ENCODE measurements around the gene DLG5.
"Not testable (repeated sequence)": the region's sequence is repeated elsewhere in the genome, so short reads cannot be mapped to it uniquely, and the experiment has no call there.

DLG5 gene

GRCh38 chr10:77789861-77790260 lies 136.7 kb downstream of the DLG5 start:
- DNase-seq, result no peak

DNA sequence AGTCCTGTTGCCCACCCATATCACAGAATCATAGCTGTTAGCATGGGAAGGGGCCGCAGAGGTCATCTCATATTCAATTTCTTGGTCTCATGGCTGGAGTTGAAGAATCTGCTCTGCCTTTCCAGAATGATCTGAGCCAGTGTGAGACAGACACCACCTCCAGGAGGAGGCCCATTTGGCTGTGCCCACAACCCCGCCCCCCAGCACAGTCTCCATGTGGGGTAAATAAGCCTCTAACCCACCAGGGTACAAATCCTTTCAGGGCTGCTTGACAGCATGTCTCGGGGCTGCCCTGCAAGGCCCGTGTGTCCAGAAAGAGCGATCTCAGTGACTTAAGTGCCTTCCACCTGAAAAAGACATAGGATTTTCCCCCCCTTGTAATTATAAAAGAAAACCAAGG lies 137.5 kb downstream of the DLG5 start:
- no peak for DNase-seq

GRCh38 chr10:77788496-77789010 lies 138.0 kb downstream of the DLG5 start:
- DNase-seq, result no peak

DNA sequence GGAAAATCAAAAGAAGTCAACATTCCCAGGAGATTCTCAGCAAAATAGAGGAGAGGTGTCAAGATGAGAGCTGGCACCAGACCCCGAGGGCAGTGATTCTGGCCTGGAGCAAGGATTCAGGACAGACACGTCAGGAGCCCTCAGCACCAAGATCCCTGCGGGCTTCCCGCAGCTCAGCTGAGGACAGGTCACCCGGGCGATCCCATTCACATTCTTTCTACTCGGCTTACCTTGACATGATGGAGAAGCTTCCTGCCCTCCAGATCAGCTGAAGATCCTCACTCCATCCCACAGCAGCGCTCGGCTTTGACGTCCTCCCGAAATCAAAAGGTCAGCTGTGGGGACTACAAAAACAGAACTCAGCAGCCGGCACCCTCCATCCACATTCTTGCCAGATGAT lies 139.1 kb downstream of the DLG5 start:
- DNase-seq, result no peak

- no peak for DNase-seq
These were observed 141.7 kb downstream of the DLG5 start for GRCh38 chr10:77784856-77785255.

- no peak for DNase-seq
These were observed 144.1 kb downstream of the DLG5 start for GRCh38 chr10:77782328-77783061.

GRCh38 chr10:77781451-77782327 lies 144.9 kb downstream of the DLG5 start:
- no peak for DNase-seq

- DNase-seq, result no peak
These were observed 146.4 kb downstream of the DLG5 start for GRCh38 chr10:77780180-77780579.

DNA sequence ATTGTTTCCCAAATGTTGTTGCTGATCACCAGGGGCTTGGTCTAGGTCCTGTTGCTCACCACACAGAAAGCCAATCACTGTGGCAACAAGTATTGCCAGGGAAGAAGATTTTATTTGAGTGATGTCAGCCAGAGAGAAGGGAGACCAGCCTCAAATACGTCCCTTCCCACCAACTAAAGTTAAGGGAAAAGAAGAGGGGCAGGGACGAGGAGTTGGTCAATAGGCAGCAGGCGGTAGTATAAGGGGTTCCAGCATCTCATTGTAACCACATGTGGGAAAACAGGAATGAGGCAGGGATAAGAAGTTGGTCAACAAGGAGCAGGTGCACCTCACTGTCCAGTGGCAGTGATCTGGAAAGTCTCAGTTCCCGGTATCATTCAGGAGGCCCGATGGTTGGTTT lies 150.1 kb downstream of the DLG5 start:
- DNase-seq, result no peak

GRCh38 chr10:77774940-77775391 lies 151.6 kb downstream of the DLG5 start:
- DNase-seq, result no peak

GRCh38 chr10:77773631-77774426 lies 152.7 kb downstream of the DLG5 start:
- no peak for DNase-seq

GRCh38 chr10:77772852-77773600 lies 153.5 kb downstream of the DLG5 start:
- DNase-seq, result not testable (repeated sequence)

GRCh38 chr10:77771851-77772250 lies 154.7 kb downstream of the DLG5 start:
- no peak for DNase-seq

DNA sequence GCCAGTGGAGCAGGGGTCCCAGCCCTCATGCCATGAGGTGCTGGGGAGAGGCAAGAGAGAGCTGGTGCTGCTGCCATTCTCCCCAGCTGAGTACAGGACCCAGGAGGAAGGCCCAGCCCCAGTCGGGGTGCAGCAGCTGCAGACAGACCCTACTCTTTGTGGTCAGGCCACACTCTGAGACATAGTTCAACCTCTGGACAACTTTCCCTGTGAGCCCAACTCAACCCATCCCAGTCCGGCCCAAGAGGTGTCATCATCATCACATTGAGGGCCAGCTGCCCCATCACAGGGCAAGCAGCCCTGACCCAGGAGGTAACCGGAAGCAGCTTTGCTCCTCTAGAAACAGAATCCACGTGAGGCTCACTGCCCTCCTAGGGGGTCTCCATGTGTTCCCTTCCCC lies 155.1 kb downstream of the DLG5 start:
- no peak for DNase-seq

DNA sequence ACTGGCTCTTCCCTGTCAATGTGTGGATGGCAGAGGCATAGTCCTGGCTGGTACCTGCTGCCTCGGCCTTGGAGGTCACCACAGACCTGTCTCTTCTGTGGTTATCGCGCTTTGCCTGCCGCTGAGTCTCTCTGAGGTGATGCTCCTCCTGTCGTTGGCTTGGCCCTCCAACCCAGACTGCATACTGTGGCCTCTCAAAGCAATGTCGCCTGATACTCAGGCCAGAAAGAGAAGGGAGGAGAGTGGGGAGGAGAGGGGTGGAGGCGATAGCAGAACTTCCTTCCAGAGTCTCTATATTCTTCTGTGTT lies 155.7 kb downstream of the DLG5 start:
- DNase-seq, result no peak

GRCh38 chr10:77770081-77770867 lies 156.3 kb downstream of the DLG5 start:
- no peak for DNase-seq

DNA sequence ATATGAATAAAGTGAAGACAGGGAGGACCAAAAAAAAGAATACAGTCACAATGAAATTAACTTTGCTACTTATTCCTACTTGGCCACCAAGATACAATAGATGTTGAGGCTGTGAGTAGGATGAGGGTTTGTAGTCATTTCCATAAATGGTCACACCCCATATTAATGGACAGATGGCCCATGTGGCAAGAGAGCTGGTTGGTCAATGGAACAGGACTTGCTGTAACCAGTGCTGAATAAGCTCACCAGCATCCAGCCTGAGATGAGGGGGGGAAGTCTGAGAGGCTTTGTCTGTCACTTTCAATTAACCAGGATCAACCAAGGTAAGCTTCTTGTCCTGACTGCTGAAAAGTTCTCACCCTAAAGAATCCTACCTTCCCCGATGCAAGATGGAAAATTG lies 158.5 kb downstream of the DLG5 start:
- DNase-seq, result no peak

GRCh38 chr10:77763453-77764430 lies 162.8 kb downstream of the DLG5 start:
- no peak for DNase-seq

DNA sequence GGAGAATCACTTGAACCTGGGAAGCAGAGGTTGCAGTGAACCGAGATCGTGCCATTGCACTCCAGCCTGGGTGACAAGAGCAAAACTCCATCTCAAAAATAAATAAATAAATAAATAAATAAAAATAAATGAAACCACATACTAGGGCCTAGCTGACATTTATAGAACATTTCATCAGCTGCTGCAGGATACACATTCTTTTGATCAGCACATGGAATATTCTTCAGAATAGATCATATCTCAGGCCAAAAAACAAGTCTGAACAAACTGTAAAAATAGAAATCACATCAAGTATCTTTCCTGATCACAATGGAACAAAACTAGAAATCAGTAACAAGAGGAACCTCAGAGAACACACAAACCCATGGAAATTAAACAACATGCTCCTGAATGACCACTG lies 168.1 kb downstream of the DLG5 start:
- DNase-seq, result not testable (repeated sequence)
